Fibroblast of gingiva (primary cell): ENCODE measurements around the gene ZNF511.
A peak's percentile ranks its signal among the peaks of the same experiment; 100 is the strongest.
"Not testable (repeated sequence)": the region's sequence is repeated elsewhere in the genome, so short reads cannot be mapped to it uniquely, and the experiment has no call there.

Experiments used
- DNase-seq: peaks from one replicate; pipeline ENCODE4 v3.0.0-alpha.2; 2011; ENCODE audit warnings: low read depth

The ZNF511 gene

DNA sequence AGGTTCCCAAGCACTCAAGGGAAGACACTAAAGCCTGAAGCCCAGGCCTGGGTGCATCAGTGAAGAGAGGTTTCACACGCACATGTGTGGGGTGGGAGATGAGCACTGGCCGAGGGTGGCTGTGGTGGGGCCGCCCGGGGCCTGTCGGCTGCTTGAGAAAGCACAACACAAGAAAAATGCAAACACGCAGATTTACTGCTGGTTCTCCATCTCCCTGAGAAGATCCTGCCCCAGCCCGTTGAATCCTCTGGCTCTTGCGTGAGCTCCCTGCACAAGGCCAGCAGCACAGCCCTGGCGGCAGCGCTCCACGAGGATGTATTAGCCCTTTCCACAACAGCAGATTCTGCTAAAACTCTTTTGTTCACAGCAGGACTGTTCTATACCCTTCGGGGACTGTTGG lies 6.2 kb downstream of the ZNF511 start:
- no peak for DNase-seq

DNA sequence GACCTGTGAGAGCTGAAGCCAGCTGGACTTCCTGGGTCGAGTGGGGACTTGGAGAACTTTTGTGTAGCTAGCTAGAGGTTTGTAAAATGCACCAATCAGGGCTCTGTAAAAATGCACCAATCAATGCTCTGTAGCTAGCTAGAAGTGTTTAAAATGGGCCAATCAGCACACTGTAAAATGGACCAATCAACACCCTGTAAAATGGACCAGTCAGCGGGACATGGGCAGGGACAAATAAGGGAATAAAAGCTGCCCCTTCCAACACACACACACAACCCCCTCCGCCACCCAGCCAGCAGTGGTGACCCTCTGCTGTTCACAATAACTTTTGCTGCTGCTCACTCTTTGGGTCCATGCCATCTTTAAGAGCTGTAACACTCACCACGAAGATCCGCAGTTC lies 7.1 kb downstream of the ZNF511 start:
- DNase-seq: no peak

DNA sequence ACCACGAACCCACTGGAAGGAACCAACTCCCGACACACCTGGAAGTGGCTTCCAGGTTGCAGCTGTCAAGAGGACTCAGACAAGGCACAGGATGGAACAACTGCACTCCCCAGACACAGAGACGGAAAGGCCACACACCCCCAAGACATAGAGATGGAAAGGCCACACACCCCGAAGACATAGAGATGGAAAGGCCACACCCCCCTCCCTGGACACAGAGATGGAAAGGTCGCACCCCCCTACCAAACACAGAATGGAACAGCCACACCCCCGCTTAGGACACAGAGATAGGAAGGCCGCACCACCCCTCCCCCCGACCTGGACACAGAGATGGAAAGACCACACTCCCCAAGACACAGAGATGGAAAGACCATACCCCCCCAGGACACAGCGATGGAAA lies 7.6 kb downstream of the ZNF511 start:
- DNase-seq: no peak

DNA sequence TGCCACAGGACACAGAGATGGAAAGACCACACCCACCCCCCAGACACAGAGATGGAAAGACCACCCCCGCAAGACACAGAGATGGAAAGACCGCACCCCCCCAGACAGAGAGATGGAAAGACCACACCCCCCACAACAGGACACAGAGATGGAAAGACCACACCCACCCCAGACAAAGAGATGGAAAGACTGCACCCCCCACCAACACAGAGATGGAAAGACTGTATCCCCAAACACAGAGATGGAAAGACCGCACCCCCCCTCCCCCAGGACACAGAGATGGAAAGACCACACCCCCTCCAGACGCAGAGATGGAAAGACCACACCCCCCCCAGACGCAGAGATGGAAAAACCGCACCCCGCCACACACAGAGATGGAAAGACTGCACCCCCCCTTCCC lies 8.0 kb downstream of the ZNF511 start:
- no peak for DNase-seq

DNA sequence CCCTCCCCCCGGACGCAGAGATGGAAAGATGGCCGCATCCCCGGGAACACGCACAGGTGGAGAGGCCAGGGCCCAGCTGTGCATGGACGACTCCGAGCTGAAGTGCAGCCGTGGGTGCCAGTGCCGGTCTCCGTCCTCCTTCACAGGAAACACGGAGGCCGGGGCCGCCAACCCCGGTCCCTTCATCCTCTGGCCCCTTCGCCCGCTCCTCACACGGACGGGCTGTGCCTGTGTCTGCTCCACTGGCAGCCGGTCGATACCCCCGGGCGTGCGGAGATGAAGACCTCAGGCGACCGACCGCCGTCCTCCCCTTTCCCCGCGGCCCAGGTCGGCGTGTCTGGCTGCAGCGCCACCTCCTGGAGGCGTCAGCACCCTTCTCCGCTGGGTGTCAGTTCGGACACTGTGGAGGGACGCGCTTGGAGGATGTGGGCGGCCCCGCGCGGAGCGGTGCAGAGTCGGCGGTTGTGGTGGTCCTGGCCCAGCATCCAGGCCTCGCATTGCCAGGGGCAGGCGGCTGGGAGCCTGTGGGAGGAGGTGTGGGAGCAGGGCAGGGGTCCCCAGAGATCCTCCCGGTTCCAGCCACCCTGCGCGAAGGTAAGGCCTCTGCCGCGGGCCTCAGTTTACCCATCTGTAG lies 9.9 kb downstream of the ZNF511 start:
- DNase-seq: peak; percentile 24

DNA sequence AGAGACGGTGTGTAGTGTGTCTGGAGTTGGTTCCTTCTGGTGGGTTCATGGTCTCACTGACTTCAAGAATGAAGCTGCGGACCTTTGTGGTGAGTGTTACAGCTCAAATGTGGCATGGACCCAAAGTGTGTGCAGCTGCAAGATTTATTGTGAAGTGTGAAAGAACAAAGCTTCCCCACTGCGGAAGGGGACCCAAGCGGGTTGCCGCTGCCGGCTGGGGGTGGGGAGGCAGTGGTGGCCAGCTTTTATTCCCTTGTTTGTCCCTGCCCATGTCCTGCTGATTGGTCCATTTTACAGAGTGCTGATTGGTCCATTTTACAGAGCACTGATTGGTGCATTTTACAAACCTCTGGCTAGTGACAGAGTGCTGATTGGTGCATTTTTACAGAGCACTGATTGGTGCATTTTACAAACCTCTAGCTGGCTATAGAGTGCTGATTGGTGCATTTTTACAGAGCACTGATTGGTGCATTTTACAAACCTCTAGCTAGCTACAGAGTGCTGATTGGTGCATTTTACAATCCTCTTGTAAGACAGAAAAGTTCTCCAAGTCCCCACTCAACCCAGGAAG lies 12.2 kb downstream of the ZNF511 start:
- not testable (repeated sequence) for DNase-seq

DNA sequence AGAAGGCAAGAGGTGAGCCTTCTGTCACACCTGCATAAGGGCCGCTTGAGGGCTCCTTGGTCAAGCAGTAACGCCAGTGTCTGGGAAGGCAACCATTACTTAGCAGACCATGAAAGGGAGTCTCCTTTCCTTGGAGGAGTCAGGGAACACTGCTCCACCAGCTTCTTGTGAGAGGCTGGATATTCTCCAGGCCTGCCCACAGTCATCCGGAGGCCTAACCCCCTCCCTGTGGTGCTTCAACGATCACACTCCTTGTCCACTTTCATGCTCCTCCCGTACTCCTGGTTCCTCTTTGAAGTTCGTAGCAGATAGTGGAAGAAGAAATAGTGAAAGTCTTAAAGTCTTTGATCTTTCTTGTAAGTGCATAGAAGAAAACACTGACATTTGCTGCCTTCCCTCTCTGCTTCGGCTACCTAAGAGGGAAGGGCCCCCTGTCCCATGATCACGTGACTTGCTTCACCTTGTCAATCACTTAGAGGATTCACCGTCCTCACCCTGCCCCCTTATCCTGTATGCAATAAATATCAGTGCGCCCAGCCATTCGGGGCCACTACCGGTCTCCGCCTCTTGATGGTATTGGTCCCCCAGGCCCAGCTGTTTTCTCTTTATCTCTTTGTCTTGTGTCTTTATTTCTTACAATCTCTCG lies 13.5 kb downstream of the ZNF511 start:
- DNase-seq: not testable (repeated sequence)

DNA sequence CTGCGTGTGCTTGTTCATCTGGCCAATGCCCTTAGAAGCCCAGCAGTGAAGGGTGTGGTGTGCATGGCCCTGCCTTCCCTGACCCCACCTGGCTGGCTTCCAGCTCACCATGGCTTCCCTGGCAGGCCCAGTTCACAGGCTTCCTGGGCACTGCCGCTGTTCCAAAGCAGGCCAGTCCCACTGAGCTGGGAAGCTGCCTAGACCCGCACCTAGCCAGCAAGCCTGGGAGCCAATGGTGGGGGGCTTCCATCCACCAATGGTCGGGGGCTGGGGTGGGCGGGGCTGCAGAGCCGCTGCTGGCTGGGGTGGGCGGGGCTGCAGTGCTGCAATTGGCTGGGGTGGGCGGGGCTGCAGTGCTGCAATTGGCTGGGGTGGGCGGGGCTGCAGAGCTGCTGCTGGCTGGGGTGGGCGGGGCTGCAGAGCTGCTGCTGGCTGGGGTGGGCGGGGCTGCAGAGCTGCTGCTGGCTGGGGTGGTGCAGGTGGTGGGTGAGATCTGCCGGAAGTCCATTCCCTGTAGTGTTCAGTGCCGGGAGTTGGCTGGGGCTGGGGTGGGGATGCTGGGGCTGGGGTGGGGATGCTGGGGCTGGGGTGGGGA lies 15.6 kb downstream of the ZNF511 start:
- DNase-seq: no peak

DNA sequence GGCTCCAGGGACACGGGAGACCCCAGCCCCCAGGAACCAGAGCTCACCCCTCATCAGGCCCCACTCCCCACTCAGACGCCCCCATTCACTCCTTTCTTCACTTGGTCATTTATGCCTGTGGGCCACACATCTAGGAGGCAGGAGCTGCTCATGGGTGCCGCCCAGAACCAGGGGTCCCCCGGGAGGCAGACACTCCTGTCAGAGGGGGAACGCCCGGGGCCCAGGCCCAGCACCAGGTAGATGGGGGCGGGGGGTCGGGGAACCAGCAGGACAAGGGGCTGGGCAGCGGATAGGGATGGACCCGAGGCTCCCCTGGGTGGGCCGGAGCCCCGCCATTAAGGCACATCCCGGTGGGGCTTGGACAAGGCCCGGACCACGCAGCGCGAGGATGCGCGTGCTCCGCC lies 16.1 kb downstream of the ZNF511 start:
- no peak for DNase-seq

DNA sequence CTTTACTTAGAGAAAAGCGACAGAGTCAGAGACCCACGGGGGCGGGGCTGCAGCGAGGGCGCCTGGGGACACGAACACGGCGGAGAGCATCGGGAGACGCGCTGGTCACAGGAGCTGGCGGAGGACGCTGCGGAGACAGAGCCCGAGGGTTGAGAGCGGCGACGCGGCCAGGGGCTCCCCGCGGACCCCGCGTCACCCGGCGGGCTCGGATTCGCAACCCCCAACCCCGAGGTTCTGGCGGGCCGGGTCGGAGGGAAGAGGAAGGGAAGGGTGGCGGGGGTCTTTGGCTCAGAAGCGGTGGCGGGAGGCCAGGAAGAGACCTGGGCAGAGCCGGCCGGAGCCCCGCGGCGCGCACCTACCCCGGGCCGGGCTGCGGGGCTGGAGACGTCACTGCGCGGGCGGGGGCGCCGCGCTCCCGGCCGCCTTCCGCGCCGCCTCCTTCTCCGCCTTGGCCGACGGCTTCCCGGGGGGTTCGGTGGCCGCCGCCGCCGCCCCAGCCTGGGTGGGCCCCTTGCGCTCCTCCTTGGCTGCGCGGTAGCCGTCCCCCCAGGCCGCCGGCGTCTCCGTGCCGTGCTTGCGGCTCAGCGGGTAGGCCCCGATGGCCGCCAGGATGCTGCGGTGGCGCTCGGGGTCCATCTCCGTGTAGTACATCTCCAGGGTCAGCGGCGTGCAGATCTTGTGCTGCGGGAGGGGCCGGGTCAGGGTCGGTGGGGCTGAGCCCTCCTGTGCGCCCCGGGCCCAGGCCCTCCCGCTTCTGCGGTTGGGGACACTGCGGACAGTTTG lies 16.9 kb downstream of the ZNF511 start:
- no peak for DNase-seq

DNA sequence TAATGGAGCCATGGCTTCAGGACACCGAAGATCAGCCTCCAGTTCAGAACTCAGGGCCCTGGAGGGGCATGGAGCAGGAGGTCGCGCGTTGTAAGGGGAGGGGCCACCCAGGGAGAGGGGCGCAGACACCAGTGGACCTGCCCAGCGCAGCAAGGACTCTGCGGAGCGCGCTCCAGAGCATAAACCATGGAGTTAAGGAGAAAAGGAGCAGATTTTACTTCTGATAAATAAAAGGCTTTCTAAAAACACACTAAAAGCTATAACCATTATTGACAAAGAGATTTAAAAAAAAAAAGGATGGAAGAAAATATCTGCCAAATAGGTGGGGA lies 17.5 kb downstream of the ZNF511 start:
- DNase-seq: no peak

DNA sequence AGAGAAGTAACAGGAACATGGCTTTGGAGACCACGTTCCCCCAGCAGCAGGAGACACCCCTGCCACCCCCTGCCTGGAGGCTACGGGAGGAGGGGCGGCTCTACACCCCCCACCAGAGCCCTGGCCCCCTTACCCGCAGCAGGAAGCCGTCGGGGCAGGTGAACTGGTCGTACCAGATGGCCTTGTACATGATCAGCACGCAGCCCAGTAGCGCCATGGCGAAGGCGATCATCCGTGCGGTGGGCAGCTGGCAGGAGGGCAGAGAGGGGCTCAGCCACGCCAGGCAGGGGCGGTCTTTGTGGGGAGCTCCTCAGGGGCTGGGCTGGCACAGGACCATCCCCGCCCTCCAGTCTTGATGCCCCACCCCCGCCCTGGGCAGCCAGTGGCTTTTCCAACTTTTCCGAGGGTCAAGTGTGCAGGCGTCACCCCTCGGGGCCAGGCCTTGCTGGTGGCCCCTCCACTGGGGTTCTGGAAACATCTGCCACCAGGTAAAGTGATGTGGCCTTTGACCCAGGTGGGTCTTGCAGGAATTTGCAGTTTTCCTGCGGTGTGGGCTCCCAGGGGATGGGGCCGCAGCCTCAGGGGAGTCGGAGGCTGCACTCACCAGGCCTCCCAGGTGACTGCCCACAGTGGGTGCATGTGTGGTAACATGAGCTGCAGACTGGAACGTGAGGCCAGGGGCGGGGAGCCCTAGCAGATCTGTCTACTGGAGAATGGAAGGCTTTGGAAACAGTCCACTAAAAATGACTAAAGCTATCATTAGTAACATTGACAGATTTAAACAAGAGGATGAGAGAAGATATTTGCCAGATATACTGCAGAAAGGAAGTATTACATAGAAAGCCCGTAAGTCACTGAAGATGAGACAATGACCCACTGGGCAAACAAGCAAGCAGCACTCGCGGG lies 18.3 kb downstream of the ZNF511 start:
- DNase-seq: no peak

DNA sequence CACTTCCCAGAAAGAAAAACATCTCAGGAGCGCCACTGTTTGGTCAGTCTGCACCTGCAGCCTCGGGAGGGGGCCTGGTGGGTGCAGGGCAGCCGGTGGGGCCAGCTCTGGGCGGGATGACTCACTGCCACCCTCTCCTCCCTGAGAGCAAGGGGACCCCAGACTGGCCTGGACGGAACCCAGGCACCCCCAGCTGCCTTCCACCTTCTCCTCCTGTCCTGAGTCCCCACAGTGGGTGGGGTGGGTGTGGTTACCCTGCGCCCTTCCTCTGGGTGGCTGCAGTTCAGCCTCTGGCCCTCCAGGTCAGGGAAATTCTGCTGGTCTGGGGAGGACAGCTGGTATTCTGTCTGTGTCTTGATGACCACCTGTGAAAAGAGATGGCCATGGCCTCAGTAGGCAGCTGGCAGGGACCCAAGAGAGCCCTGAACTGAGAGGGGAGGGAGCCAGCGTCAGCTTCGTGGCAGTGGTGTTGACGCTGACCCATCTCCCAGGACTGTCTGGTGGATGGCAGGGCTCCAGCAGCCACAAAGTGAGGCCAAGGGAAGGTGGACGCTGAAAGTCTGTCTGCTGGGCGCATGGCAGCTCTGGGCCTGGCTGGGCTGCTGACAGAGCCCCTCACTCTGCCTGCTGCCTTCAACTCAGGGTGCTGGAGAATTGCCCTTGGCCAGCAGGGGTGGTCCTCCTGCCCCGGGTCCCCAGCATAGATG lies 19.1 kb downstream of the ZNF511 start:
- no peak for DNase-seq

DNA sequence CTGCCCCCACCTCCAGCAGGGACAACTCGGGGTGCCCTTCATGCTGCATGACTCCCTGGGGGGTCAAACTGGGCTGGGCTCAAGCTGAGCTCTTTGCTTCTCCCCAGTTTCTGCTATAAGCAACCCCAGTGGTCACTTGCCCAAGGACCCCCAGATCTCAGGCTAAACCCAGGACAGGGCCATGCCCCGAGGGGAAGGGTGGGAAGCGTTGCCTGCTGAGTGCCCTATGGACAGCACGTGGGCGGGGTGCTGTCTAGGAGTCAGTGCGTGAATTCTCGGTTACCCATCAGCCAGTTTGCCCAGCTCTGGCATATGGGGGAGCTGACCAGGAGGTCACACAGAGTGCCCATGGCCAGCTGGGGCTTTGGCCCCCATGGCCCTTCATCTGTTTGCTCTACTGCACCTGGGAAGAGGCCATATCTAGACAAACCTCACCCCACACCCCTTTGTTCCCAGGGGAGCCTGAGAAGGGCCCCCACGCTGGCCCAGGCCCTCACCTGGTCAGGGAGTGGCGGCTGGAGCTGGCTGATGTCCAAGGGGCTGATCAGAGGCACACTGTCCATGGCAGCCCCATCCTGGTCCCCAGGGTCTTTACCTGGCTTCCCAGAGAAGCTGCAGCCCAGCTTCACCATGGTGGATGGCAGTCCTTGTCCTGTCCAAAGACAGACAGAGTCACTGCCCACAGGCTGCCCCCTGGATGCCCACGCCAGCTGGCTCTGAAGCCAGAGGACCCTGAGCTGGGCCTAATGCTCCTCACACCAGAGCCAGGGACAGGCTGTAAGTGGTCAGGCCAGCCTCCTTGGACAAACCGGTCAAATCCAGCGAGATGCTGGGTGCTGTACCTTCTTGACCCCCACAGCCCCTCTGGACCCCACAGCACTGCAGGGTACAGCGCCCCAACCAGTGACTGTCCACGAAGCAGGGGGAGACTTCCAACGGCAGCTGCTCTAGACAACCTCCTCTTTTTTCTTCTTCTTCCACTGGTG lies 19.9 kb downstream of the ZNF511 start:
- no peak for DNase-seq

DNA sequence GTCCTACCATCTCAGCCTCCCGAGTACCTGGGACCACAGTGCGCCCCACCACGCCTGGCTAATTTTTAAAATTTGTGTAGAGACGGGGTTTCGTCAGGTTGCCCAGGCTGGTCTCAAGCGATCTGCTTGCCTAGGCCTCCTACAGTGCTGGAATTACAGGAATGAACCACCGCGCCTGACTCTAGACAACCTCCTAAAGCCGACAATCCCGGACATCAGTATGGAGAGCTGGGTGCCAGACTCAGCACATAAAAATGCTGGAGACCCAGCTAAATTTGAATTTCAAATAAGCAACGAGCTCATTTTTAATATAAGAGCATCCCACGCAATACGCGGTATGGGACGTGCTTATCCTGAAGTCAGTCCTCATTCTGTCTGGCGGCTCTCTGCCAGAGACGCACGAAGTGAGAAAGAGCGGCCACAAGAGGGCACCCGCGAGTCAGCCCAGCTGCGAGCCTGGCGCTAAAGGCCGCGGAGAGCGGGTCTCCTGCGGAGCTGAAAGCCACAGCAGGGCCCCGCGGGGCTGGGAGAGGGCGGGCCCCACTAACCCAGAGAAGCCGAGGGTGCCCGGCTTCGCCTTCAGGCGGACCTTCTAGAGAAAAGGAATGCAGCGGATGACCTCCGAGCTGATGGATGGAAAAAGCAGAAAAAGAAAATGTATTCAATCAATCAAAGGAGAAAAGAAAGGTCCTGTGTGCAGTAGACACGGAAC lies 20.9 kb downstream of the ZNF511 start:
- DNase-seq: peak; percentile 73

DNA sequence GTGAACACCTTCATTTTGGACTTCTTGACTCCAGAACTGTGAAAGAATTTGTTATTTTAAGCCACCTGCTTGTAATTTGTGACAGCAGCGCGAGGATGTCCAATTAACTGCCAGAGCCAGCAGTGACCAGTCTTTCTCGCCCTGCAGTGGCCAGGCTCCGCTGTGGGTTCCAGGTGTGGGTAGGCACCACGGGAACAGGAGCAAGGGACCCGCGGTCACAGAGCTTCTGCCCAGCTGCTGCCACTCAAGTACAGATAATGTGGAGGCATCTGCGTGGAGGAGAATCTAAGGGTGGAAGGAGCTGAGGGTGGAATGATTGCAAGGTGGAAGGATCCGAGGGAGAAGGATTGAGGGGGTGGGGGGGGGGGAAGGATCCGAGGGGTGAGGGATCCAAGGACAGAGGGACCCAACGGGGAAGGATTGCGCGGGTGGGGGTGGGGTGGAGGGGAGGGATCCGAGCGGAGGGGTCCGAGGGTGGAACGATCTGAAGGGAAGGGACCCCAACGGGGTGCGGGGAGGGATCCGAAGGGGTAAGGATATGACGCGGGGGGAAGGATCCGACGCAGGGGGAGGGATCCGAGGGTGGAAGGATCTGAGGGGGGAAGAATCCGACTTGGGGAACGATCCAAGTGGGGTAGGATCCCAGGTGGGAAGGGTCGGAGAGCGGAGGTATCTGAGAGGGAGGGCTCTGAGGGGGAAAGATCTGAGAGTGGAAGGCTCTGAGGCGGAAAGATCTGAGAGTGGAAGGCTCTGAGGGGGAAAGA lies 24.4 kb downstream of the ZNF511 start:
- DNase-seq: no peak

DNA sequence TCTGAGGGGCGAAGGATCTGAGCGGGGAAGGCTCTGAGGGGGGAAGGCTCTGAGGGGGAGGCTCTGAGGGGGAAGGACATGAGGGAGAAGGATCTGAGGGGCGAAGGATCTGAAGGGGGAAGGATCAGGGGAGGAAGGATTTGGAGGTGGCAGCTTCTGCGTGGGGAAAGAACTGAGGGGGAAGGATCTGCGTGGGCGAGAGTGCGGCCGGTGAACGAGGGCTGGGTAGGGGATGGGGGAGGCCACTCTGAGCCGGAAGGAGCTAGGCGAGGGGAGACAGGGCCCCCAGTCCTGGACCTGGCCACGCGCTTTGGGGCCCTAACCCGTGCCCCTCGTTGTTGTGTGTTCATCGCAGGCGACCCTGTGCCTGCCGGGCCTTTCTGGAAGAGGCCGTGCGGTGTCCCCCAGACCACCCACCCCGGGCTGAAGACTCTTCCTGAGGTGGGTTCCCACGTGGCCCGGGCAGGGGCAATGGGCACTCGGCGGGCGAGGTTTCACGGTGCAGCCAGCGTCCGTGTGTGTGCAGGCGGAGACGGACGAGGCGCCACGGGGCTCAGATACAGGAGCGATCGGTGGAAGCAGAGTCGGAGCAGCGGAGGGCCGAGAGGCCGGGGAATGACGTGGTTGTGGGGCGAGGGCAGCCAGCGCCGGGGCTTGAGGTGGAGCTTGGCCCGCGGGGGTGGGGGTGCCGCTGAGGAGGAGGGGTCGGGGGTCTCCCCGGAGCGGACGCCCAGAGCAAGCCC lies 26.0 kb downstream of the ZNF511 start:
- no peak for DNase-seq
